Activated gamma-delta T cell treated with anti-CD3 and anti-CD28 coated beads, Interleukin-2, amount 50 U/mL, for 16 hours (primary cell): Measurements from ENCODE around the gene CPVL.

ENCODE experiments used
- DNase-seq: peaks from one replicate; pipeline ENCODE4 v3.0.0-alpha.2; 2020; ENCODE audit warnings: low read depth

The CPVL gene

GRCh38 chr7:29043576-29043975 is 102.8 kb downstream of the CPVL start:
- no peak for DNase-seq

- DNase-seq: no peak
Measured at GRCh38 chr7:29042824-29043231, 103.5 kb downstream of the CPVL start.

- DNase-seq: no peak
Measured at GRCh38 chr7:29041991-29042390, 104.3 kb downstream of the CPVL start.

- DNase-seq: no peak
Measured at GRCh38 chr7:29040579-29040925, 105.8 kb downstream of the CPVL start.

- DNase-seq: no peak
Measured at GRCh38 chr7:29039821-29040578, 106.3 kb downstream of the CPVL start.

- no peak for DNase-seq
Measured at GRCh38 chr7:29038463-29038862, 107.9 kb downstream of the CPVL start.

GRCh38 chr7:29035044-29035740 is 111.1 kb downstream of the CPVL start:
- DNase-seq: no peak

GRCh38 chr7:29033584-29033983 is 112.8 kb downstream of the CPVL start:
- DNase-seq: no peak

GRCh38 chr7:29032146-29032545 is 114.2 kb downstream of the CPVL start:
- no peak for DNase-seq

- no peak for DNase-seq
Measured at GRCh38 chr7:29030781-29031275, 115.5 kb downstream of the CPVL start.

- DNase-seq: no peak
Measured at GRCh38 chr7:29022291-29022988, 123.9 kb downstream of the CPVL start.

- DNase-seq: no peak
Measured at GRCh38 chr7:29019896-29020295, 126.4 kb downstream of the CPVL start.

GRCh38 chr7:29019387-29019786 is 127.0 kb downstream of the CPVL start:
- no peak for DNase-seq

- DNase-seq: no peak
Measured at GRCh38 chr7:29017713-29018112, 128.6 kb downstream of the CPVL start.

- no peak for DNase-seq
Measured at GRCh38 chr7:29014725-29015124, 131.6 kb downstream of the CPVL start.

GRCh38 chr7:29013931-29014330 is 132.4 kb downstream of the CPVL start:
- DNase-seq: no peak

- no peak for DNase-seq
Measured at GRCh38 chr7:29013082-29013695, 133.1 kb downstream of the CPVL start.

GRCh38 chr7:29009947-29010346 is 136.4 kb downstream of the CPVL start:
- DNase-seq: no peak

- DNase-seq: no peak
Measured at GRCh38 chr7:29008590-29008989, 137.7 kb downstream of the CPVL start.

- DNase-seq: no peak
Measured at GRCh38 chr7:29007127-29007526, 139.2 kb downstream of the CPVL start.

GRCh38 chr7:29005829-29006228 is 140.5 kb downstream of the CPVL start:
- no peak for DNase-seq

- DNase-seq: no peak
Measured at GRCh38 chr7:29005406-29005805, 140.9 kb downstream of the CPVL start.

- DNase-seq: no peak
Measured at GRCh38 chr7:29003703-29004102, 142.6 kb downstream of the CPVL start.
